Measurements from ENCODE around the gene SLC39A3. TPM values are rescaled to one million over a fixed set of nuclear protein-coding genes. Genes with fewer than 3 reads are reported as not detected.

SLC39A3 gene
- 87.4 and 92.4 TPM in 2 replicates for total RNA-seq (2014; rRNA removed)
- percentile 50 among the genes with signal in this experiment for Bru-seq, nascent RNA
- BruChase-seq, experiment 1, labeled RNA remaining after a 6-hour chase: percentile 63 among the genes with signal in this experiment
- BruChase-seq, experiment 2, labeled RNA remaining after a 2-hour chase: percentile 61 among the genes with signal in this experiment
- long read RNA-seq, transcript SLC39A3-202 (2 exons, 2,940 nt): minor isoform, 5 of 104 reads
- long read RNA-seq, transcript SLC39A3-201 (3 exons, 1,502 nt): major isoform, 76 of 104 reads
- long read RNA-seq, partial matches to known transcripts: 16 of 104 reads
- long read RNA-seq, other reads (novel, unspliced or antisense): 6 of 104 reads

- ChIA-PET CTCF (interaction anchor here (0.6 kb wide), 1 partner anchor 92 kb away, joined by 4 read pairs; no protein-coding TSS in a partner anchor), POLR2A (ENCODE audit: unreplicated experiment) (no interaction called here)
- peak within 1 kb of the TSS; percentile 74 for H2AFZ ChIP-seq (ENCODE audit: low read length)
- no peaks in the 10 kb centered on the region for H3K9me3 ChIP-seq (ENCODE audit: low read length)
- no peaks in the 10 kb centered on the region for H3K9me2 ChIP-seq (replicated peaks; ENCODE audit: low read length)
- peak within 1 kb of the TSS; percentile 88 for H3K4me3 ChIP-seq (ENCODE audit: low read length)
- peaks cover 6% of the 10 kb centered on the region for H3K79me2 ChIP-seq (ENCODE audit: low read length)
- peak within 1 kb of the TSS; percentile 86 for H3K4me2 ChIP-seq (ENCODE audit: low read length)
- BruUV-seq (replicated peaks): no TSS peak
- H3K36me3 ChIP-seq (ENCODE audit: low read depth, low read length): peaks cover 12% of the 10 kb centered on the region
- no peaks in the 10 kb centered on the region for H3F3A ChIP-seq (ENCODE audit: low read length, unreplicated experiment)
- DNase-seq (peak; percentile 97), ATAC-seq (peak; percentile 100)
- H3K4me1 ChIP-seq (ENCODE audit: insufficient read depth, low read length): no peaks in the 10 kb centered on the region
- TF ChIP-seq EZH2 (IDR thresholded peaks at IDR 0.05; ENCODE audit: low read length, unreplicated experiment): no peak
- no peak for TF ChIP-seq EZH2phosphoT487 (IDR thresholded peaks at IDR 0.05; ENCODE audit: borderline replicate concordance, low read length)
- TF ChIP-seq CTCF (conservative IDR thresholded peaks at IDR 0.05; ENCODE audit: low read depth, low read length): no peak
- no peak within 1 kb of the TSS for H3K27ac ChIP-seq (ENCODE audit: low read length)
- intact Hi-C loops (cut with micrococcal nuclease): no loop called here
- H4K20me1 ChIP-seq (ENCODE audit: low read length): no peaks in the 10 kb centered on the region
- H3K9ac ChIP-seq (ENCODE audit: low read length): peak within 1 kb of the TSS; percentile 77
- H3K27me3 ChIP-seq (ENCODE audit: low read length): 0 out of 2 replicates have a peak, but pooled peaks cover 4% of the 10 kb centered on the region
Observed at GRCh38 chr19:2739602-2740313, at the start of gene SLC39A3. SLC39A3 (minus strand) TSS chr19:2740017; CDS start chr19:2737257, 2,760 bp downstream.

- H3K9me3 ChIP-seq (ENCODE audit: low read length): no peaks in the 10 kb centered on the region
- H3K79me2 ChIP-seq (ENCODE audit: low read length): peaks cover 45% of the 10 kb centered on the region
- DNase-seq (no peak), ATAC-seq (no peak)
- H3K36me3 ChIP-seq (ENCODE audit: low read depth, low read length): no peaks in the 10 kb centered on the region; the same call in 1 of the 2 replicates
- H2AFZ ChIP-seq (ENCODE audit: low read length): no peak overlapping the region
- intact Hi-C loops (cut with micrococcal nuclease): no loop called here
- CTCF ChIA-PET: no interaction called here
- BruUV-seq (replicated peaks): no TSS peak
- H3K27ac ChIP-seq (ENCODE audit: low read length): no peak overlapping the region
- TF ChIP-seq EZH2 (IDR thresholded peaks at IDR 0.05; ENCODE audit: low read length, unreplicated experiment) (no peak), CTCF (conservative IDR thresholded peaks at IDR 0.05; ENCODE audit: low read depth, low read length) (no peak), EZH2phosphoT487 (IDR thresholded peaks at IDR 0.05; ENCODE audit: borderline replicate concordance, low read length) (no peak)
- peaks cover 5% of the 10 kb centered on the region for H3K4me1 ChIP-seq (ENCODE audit: insufficient read depth, low read length)
- H4K20me1 ChIP-seq (ENCODE audit: low read length): no peaks in the 10 kb centered on the region
- POLR2A ChIA-PET (ENCODE audit: unreplicated experiment): no interaction called here
- H3K9me2 ChIP-seq (replicated peaks; ENCODE audit: low read length): no peaks in the 10 kb centered on the region
- no peak overlapping the region for H3K9ac ChIP-seq (ENCODE audit: low read length)
- H3K27me3 ChIP-seq (ENCODE audit: low read length): no peaks in the 10 kb centered on the region
- no peaks in the 10 kb centered on the region for H3F3A ChIP-seq (ENCODE audit: low read length, unreplicated experiment)
- no peak overlapping the region for H3K4me2 ChIP-seq (ENCODE audit: low read length)
- H3K4me3 ChIP-seq (ENCODE audit: low read length): no peak overlapping the region
Observed at GRCh38 chr19:2788237-2788636, 48.4 kb upstream of the SLC39A3 start.
